ENCODE measurements around the gene OCA2.

GRCh38 chr15:27853624-27854455, 245.3 kb downstream of the OCA2 start:
- no peak for TF ChIP-seq POLR2AphosphoS5 (IDR thresholded peaks at IDR 0.05)
- TF ChIP-seq EP300 (IDR thresholded peaks at IDR 0.05) = no peak
- TF ChIP-seq CTCF (IDR thresholded peaks at IDR 0.05) = no peak
